ENCODE results near the gene MTHFR. TPM values are rescaled to one million over a fixed set of nuclear protein-coding genes. Genes with fewer than 3 reads are reported as not detected.

Gene MTHFR
- total RNA-seq, 1 donor, result 21.6 TPM

GRCh38 chr1:11749996-11750395, 55.8 kb downstream of the MTHFR start:
- DNase-seq (ENCODE audit: low read depth), result no peak
- no peak overlapping the region for H3K4me3 ChIP-seq (ENCODE audit: low read depth, low read length)
- no peak for TF ChIP-seq CTCF (IDR thresholded peaks at IDR 0.05; ENCODE audit: insufficient read depth, low read depth, low read length)

GRCh38 chr1:11749203-11749689, 56.5 kb downstream of the MTHFR start:
- DNase-seq (ENCODE audit: low read depth), result peak; percentile 27
- no peak overlapping the region for H3K4me3 ChIP-seq (ENCODE audit: low read depth, low read length)
- peak; percentile 61 for TF ChIP-seq CTCF (IDR thresholded peaks at IDR 0.05; ENCODE audit: insufficient read depth, low read depth, low read length)

- H3K4me3 ChIP-seq (ENCODE audit: low read depth, low read length), result no peak overlapping the region
- DNase-seq (ENCODE audit: low read depth), result no peak
- no peak for TF ChIP-seq CTCF (IDR thresholded peaks at IDR 0.05; ENCODE audit: insufficient read depth, low read depth, low read length)
These were observed 57.2 kb downstream of the MTHFR start for GRCh38 chr1:11748294-11749202.

GRCh38 chr1:11746795-11747487, 58.8 kb downstream of the MTHFR start:
- no peak for TF ChIP-seq CTCF (IDR thresholded peaks at IDR 0.05; ENCODE audit: insufficient read depth, low read depth, low read length)
- no peak for DNase-seq (ENCODE audit: low read depth)
- no peak overlapping the region for H3K4me3 ChIP-seq (ENCODE audit: low read depth, low read length)

- no peak for TF ChIP-seq CTCF (IDR thresholded peaks at IDR 0.05; ENCODE audit: insufficient read depth, low read depth, low read length)
- no peak overlapping the region for H3K4me3 ChIP-seq (ENCODE audit: low read depth, low read length)
- no peak for DNase-seq (ENCODE audit: low read depth)
These were observed 59.7 kb downstream of the MTHFR start for GRCh38 chr1:11746092-11746491.

GRCh38 chr1:11744287-11744686, 61.5 kb downstream of the MTHFR start:
- H3K4me3 ChIP-seq (ENCODE audit: low read depth, low read length), result no peak overlapping the region
- TF ChIP-seq CTCF (IDR thresholded peaks at IDR 0.05; ENCODE audit: insufficient read depth, low read depth, low read length), result no peak
- no peak for DNase-seq (ENCODE audit: low read depth)

All from fibroblast of villous mesenchyme (primary cell).